HepG2 (cell line): Measurements from ENCODE around the gene SLC5A12. TPM values are rescaled to one million over a fixed set of nuclear protein-coding genes. Genes with fewer than 3 reads are reported as not detected.

ENCODE experiments used
- ATAC-seq: fragments of 200-7000 bp; cut with Tn5 transposase; 3 replicates; pipeline ENCODE4 v1.9.1; 2020; ENCODE audit warnings: mild to moderate bottlenecking, moderate library complexity
- BruUV-seq: library from RNA; stranded (reverse); fragments of 400-500 nt; replicated peaks from 2 replicates; lab custom pipeline; 2021; lab: Mats Ljungman, UMichigan
- CTCF ChIA-PET: fragments of 300-600 bp; formaldehyde crosslinking; extraction: SDS; loops from one replicate; lab custom pipeline; 2021; ENCODE audit warnings: low total read pairs, inconsistent platforms, low intra/inter-chr PET ratio; lab: Yijun Ruan, JAX
- POLR2A ChIA-PET: fragments of 350-600 bp; sonication (Branson Sonifier 250); formaldehyde crosslinking; loops from one replicate; lab custom pipeline; 2020; ENCODE audit warnings: antibody characterized with exemption, inconsistent platforms; lab: Yijun Ruan, JAX
- DNase-seq: peaks from one replicate; pipeline ENCODE4 v3.0.0-alpha.2; 2015; ENCODE audit warnings: low spot score
- FAIRE-seq: peaks from 3 replicates; lab custom pipeline; 2011; peaks lifted over from hg19 to GRCh38; lab: Jason Lieb, UNC
- H2AFZ ChIP-seq: one replicate; pipeline ENCODE4 v1.6.1; 2011; ENCODE audit warnings: low read length, inconsistent platforms
- H3K27ac ChIP-seq: fragments of 300-600 bp; 3 replicates; pipeline ENCODE4 v1.8.0; 2011; ENCODE audit warnings: mixed run types, mild to moderate bottlenecking, mixed read lengths, low read length, inconsistent platforms; ENCODE audit not compliant: insufficient read depth; ENCODE audit errors: extremely low read length
- H3K27me3 ChIP-seq, 2 experiments: fragments of 200-600 bp in 1 of 2; 2 replicates in 1 of 2; 3 replicates in 1 of 2; pipeline versions ENCODE4 v1.6.0 to v1.8.0; 2011; ENCODE audit warnings: low read length in 2 of 2, mild to moderate bottlenecking in 2 of 2, moderate library complexity in 2 of 2, inconsistent platforms in 1 of 2; ENCODE audit not compliant: insufficient read depth in 2 of 2, control insufficient read depth in 1 of 2
- H3K36me3 ChIP-seq, 2 experiments: fragments of 200-600 bp in 1 of 2; replicated peaks in 1 of 2; 2 replicates in 1 of 2; 3 replicates in 1 of 2; pipeline versions ENCODE4 v1.5.1 to v1.8.0; 2011; ENCODE audit warnings: low read length in 2 of 2, inconsistent platforms in 1 of 2; ENCODE audit not compliant: insufficient read depth in 2 of 2, control insufficient read depth in 1 of 2
- H3K4me1 ChIP-seq: 2 replicates; pipeline ENCODE4 v1.5.1; 2012; ENCODE audit warnings: low read length, inconsistent platforms; ENCODE audit not compliant: insufficient read depth
- H3K4me2 ChIP-seq: 2 replicates; pipeline ENCODE4 v1.6.0; 2011; ENCODE audit warnings: low read depth, low read length, inconsistent platforms
- H3K4me3 ChIP-seq, 3 experiments: fragments of 200-600 bp in 1 of 3; sonication (generic), shearing (Covaris generic) in 1 of 3; replicated peaks in 1 of 3; 2 replicates each; pipeline ENCODE4 v1.5.1; 2011 to 2016; ENCODE audit warnings: low read length in 3 of 3, inconsistent platforms in 2 of 3, low read depth in 2 of 3, mild to moderate bottlenecking in 2 of 3, control low read depth in 1 of 3, mixed read lengths in 1 of 3; ENCODE audit not compliant: insufficient read depth in 1 of 3
- H3K79me2 ChIP-seq: one replicate; pipeline ENCODE4 v1.6.1; 2011; ENCODE audit warnings: low read length, inconsistent platforms; ENCODE audit not compliant: insufficient read depth
- H3K9ac ChIP-seq: 2 replicates; pipeline ENCODE4 v1.6.0; 2011; ENCODE audit warnings: mild to moderate bottlenecking, low read depth, low read length, inconsistent platforms; ENCODE audit not compliant: insufficient read depth
- H3K9me3 ChIP-seq: 2 replicates; pipeline ENCODE4 v1.5.1; 2012; ENCODE audit warnings: mild to moderate bottlenecking, low read length
- H4K20me1 ChIP-seq: 2 replicates; pipeline ENCODE4 v1.6.0; 2011; ENCODE audit warnings: inconsistent platforms, mild to moderate bottlenecking, low read length, moderate library complexity; ENCODE audit not compliant: insufficient read depth
- CBFB ChIP-seq: sonication (generic); formaldehyde crosslinking; IDR thresholded peaks from 2 replicates; pipeline ENCODE4 v1.4.0; 2020; ENCODE audit warnings: missing genetic modification reagents
- GLMP ChIP-seq: sonication (generic); formaldehyde crosslinking; IDR thresholded peaks from 2 replicates; pipeline ENCODE4 v1.9.0; 2021; ENCODE audit warnings: missing genetic modification reagents, mild to moderate bottlenecking, borderline replicate concordance
- KAT8 ChIP-seq: IDR thresholded peaks from 2 replicates; pipeline ENCODE4 v1.6.1; 2016; ENCODE audit warnings: missing genetic modification reagents, missing compliant biosample characterization
- RERE ChIP-seq: IDR thresholded peaks from 2 replicates; pipeline ENCODE4 v1.6.1; 2016; ENCODE audit warnings: low read depth, missing genetic modification reagents, missing compliant biosample characterization
- SETDB1 ChIP-seq: sonication (generic); formaldehyde crosslinking; IDR thresholded peaks from 2 replicates; pipeline ENCODE4 v1.5.1; 2020; ENCODE audit warnings: missing genetic modification reagents, mild to moderate bottlenecking, borderline replicate concordance
- SP140L ChIP-seq: sonication (generic); formaldehyde crosslinking; IDR thresholded peaks from 2 replicates; pipeline ENCODE4 v1.4.0; 2020; ENCODE audit warnings: missing genetic modification reagents, borderline replicate concordance
- ZBTB40 ChIP-seq, 2 experiments: fragments of 450-650 bp in 1 of 2; sonication (generic) in 1 of 2; formaldehyde crosslinking in 1 of 2; IDR thresholded peaks; 2 replicates each; pipeline versions ENCODE4 v1.6.1 to v1.8.0; 2016 to 2022; ENCODE audit warnings: antibody characterized with exemption in 1 of 2, mild to moderate bottlenecking in 1 of 2, missing genetic modification reagents in 1 of 2
- ZNF33B ChIP-seq: sonication (generic); formaldehyde crosslinking; IDR thresholded peaks from 2 replicates; pipeline ENCODE4 v1.5.1; 2020; ENCODE audit warnings: mild to moderate bottlenecking, missing genetic modification reagents
- WGBS: methylation state at CpG from one replicate; pipeline ENCODE4 v1.1.6; 2017; ENCODE audit warnings: low lambda C conversion rate; 5-methylcytosine and 5-hydroxymethylcytosine counted together
- in situ Hi-C: cut with HindIII; loops from 2 replicates; pipeline ENCODE4 v1.10.0; 2017; ENCODE audit warnings: low pct_unique_long_range_greater_than_20kb; ENCODE audit not compliant: extremely low pct_ligation_motif_present
- intact Hi-C: fragments of 100-400 bp; cut with micrococcal nuclease; formaldehyde crosslinking; loops from one replicate; pipeline ENCODE4 v1.10.0; 2022; ENCODE audit not compliant: unreplicated experiment
- polyA plus RNA-seq, 8 experiments: library from polyadenylated mRNA; depleted of rRNA in 3 of 8; stranded (reverse) in 7 of 8; unstranded in 1 of 8; fragments of >200 nt; fragmentation: Illumina TruSeq in 4 of 8; extraction: Trizol in 4 of 8; gene quantifications; 2 replicates each; pipeline versions ENCODE4 v1.2.1 to v1.2.3, GENCODE V29; 2011 to 2016; ENCODE audit warnings: low read depth in 4 of 8, missing spikeins in 1 of 8, mixed read lengths in 1 of 8; ENCODE audit not compliant: insufficient read depth in 1 of 8
- total RNA-seq, 5 experiments: library from RNA; depleted of rRNA; stranded (reverse); fragments of >200 nt; fragmentation: Illumina TruSeq; extraction: Trizol; gene quantifications; 2 replicates each; pipeline ENCODE4 v1.2.3, GENCODE V29; 2016; ENCODE audit warnings: low read depth in 1 of 5

The SLC5A12 gene
- total and polyA plus RNA-seq, 2 of the 13 experiments (the other 11 are each of a cell fraction or from before 2014, with no cell fraction given): not detected

- Histone ChIP-seq H3K4me2 (no peak overlapping the region), H3K36me3 (no peaks in the 10 kb centered on the region), H3K79me2 (no peaks in the 10 kb centered on the region), H3K4me3 (no peak overlapping the region), H3K27me3 (no peaks in the 10 kb centered on the region), H4K20me1 (no peaks in the 10 kb centered on the region), H3K9ac (no peak overlapping the region), H3K4me1 (no peaks in the 10 kb centered on the region), H3K27ac (no peak overlapping the region), H3K9me3 (no peaks in the 10 kb centered on the region), H2AFZ (no peak overlapping the region)
- ATAC-seq (no peak), FAIRE-seq (no peak), DNase-seq (no peak)
- CTCF ChIA-PET: no interaction called here
- intact Hi-C loops: no loop called here
- 1% methylated on average over 4 of the region's 4 CpGs for WGBS
- POLR2A ChIA-PET: no interaction called here
- in situ Hi-C loops: no loop called here
- BruUV-seq: no TSS peak
- TF ChIP-seq CBFB (CRISPR knock-in tag) (no peak), KAT8 (CRISPR knock-in tag) (no peak), SP140L (CRISPR knock-in tag) (no peak), ZBTB40 (IDR thresholded peaks at IDR 0.05) (no peak), ZBTB40 (CRISPR knock-in tag; IDR thresholded peaks at IDR 0.05) (no peak), SETDB1 (CRISPR knock-in tag) (no peak), RERE (CRISPR knock-in tag) (no peak), ZNF33B (no peak), GLMP (CRISPR knock-in tag) (no peak)
Measured at GRCh38 chr11:26688701-26689100, 33.2 kb downstream of the SLC5A12 start.
